ENCODE data around the gene CDK5RAP1. TPM values are rescaled to one million over a fixed set of nuclear protein-coding genes. Genes with fewer than 3 reads are reported as not detected.

CDK5RAP1 gene
- total and polyA plus RNA-seq, 9 of the 15 experiments (the other 6 are each of a cell fraction or from before 2014, with no cell fraction given): 41.6 to 127 (median 58.3) TPM

DNA sequence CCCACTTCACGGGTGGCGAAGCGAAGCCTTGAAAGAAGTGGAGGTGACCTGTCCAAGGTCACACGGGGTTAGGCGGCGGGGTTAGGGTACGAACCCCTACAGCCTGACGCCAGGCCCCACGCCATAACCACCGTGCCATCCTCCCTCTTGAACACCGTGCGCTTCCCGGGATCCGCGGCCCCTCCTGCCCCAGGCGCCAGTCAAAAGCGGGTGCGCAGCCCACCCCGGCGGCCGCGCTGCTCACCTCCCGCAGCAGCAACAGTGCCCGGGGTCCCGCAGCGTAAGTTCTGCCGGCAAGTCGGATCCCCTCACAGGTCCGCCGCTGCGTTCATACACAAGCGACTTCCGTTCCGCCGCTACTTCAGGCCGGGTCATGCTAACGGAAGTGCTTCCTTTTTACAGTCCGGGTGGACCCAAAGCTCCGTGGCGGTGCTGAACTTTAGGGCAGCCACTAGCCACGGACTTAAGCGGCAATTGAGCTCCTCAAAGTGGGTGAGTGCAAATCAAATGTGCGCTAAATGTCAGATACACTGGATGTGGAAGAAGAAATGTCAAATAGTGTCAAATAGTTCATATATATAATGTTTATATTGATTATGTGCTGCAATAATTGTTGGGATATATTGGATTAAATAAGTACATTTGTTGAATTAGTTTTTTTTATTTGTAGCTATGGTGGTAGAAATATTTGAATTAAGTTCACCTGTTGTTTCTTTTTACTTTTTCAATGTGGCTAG, at the start of gene CDK5RAP1 (continued):
- TF ChIP-seq, protein P1, sequence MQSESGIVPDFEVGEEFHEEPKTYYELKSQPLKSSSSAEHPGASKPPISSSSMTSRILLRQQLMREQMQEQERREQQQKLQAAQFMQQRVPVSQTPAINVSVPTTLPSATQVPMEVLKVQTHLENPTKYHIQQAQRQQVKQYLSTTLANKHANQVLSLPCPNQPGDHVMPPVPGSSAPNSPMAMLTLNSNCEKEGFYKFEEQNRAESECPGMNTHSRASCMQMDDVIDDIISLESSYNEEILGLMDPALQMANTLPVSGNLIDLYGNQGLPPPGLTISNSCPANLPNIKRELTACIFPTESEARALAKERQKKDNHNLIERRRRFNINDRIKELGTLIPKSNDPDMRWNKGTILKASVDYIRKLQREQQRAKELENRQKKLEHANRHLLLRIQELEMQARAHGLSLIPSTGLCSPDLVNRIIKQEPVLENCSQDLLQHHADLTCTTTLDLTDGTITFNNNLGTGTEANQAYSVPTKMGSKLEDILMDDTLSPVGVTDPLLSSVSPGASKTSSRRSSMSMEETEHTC (IDR thresholded peaks at IDR 0.05): no peak
- TF ChIP-seq, protein P2, sequence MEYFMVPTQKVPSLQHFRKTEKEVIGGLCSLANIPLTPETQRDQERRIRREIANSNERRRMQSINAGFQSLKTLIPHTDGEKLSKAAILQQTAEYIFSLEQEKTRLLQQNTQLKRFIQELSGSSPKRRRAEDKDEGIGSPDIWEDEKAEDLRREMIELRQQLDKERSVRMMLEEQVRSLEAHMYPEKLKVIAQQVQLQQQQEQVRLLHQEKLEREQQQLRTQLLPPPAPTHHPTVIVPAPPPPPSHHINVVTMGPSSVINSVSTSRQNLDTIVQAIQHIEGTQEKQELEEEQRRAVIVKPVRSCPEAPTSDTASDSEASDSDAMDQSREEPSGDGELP (CRISPR knock-in tag; IDR thresholded peaks at IDR 0.05; ENCODE audit: borderline replicate concordance): peak; percentile 76
- TF ChIP-seq CXXC5 (CRISPR knock-in tag; IDR thresholded peaks at IDR 0.05) (peak; percentile 90), BCOR (IDR thresholded peaks at IDR 0.05) (peak; percentile 68), BCL6 (CRISPR knock-in tag; IDR thresholded peaks at IDR 0.05) (no peak), ZNF507 (tag; conservative IDR thresholded peaks at IDR 0.05) (no peak), LARP7 (IDR thresholded peaks at IDR 0.05) (no peak; the same call in 1 of the 2 replicates), ILK (tag; IDR thresholded peaks at IDR 0.05; ENCODE audit: borderline replicate concordance, low read depth) (no peak), PHTF2 (CRISPR knock-in tag; IDR thresholded peaks at IDR 0.05) (no peak), ZNF324 (CRISPR knock-in tag; IDR thresholded peaks at IDR 0.05) (peak; percentile 26; the same call in 1 of the 2 replicates), MYNN (IDR thresholded peaks at IDR 0.05) (0 out of 2 replicates have a peak, but pooled peaks have one; percentile 29), MYNN (CRISPR knock-in tag; IDR thresholded peaks at IDR 0.05) (no peak), PHB2 (IDR thresholded peaks at IDR 0.05; ENCODE audit: low read depth) (no peak), ETV5 (CRISPR knock-in tag; IDR thresholded peaks at IDR 0.05; ENCODE audit: low read depth) (peak; percentile 81), YY1 (IDR thresholded peaks at IDR 0.05; ENCODE audit: borderline replicate concordance in 1 of 3, control insufficient read depth in 1 of 3, extremely low read depth in 1 of 3, insufficient read depth in 3 of 3, insufficient read length in 1 of 3, insufficient replicate concordance in 2 of 3, low read depth in 1 of 3, low read length in 2 of 3) (peak; percentile 11 to 82 (median 66))
- TF ChIP-seq, protein P3, sequence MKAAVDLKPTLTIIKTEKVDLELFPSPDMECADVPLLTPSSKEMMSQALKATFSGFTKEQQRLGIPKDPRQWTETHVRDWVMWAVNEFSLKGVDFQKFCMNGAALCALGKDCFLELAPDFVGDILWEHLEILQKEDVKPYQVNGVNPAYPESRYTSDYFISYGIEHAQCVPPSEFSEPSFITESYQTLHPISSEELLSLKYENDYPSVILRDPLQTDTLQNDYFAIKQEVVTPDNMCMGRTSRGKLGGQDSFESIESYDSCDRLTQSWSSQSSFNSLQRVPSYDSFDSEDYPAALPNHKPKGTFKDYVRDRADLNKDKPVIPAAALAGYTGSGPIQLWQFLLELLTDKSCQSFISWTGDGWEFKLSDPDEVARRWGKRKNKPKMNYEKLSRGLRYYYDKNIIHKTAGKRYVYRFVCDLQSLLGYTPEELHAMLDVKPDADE (conservative IDR thresholded peaks at IDR 0.05; ENCODE audit: control insufficient read depth, low read depth, low read length): peak; percentile 36; the same call in 1 of the 2 replicates
- TF ChIP-seq, protein P4, sequence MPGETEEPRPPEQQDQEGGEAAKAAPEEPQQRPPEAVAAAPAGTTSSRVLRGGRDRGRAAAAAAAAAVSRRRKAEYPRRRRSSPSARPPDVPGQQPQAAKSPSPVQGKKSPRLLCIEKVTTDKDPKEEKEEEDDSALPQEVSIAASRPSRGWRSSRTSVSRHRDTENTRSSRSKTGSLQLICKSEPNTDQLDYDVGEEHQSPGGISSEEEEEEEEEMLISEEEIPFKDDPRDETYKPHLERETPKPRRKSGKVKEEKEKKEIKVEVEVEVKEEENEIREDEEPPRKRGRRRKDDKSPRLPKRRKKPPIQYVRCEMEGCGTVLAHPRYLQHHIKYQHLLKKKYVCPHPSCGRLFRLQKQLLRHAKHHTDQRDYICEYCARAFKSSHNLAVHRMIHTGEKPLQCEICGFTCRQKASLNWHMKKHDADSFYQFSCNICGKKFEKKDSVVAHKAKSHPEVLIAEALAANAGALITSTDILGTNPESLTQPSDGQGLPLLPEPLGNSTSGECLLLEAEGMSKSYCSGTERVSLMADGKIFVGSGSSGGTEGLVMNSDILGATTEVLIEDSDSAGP (CRISPR knock-in tag; IDR thresholded peaks at IDR 0.05): peak; percentile 55; the same call in 1 of the 2 replicates
- TF ChIP-seq, protein P5, sequence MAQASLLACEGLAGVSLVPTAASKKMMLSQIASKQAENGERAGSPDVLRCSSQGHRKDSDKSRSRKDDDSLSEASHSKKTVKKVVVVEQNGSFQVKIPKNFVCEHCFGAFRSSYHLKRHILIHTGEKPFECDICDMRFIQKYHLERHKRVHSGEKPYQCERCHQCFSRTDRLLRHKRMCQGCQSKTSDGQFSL (CRISPR knock-in tag; IDR thresholded peaks at IDR 0.05): no peak
- TF ChIP-seq, protein P5 (tag; IDR thresholded peaks at IDR 0.05): peak in 1 of 2 experiments; percentile 28; a peak in 1 of 4 replicates
- TF ChIP-seq, protein P6, sequence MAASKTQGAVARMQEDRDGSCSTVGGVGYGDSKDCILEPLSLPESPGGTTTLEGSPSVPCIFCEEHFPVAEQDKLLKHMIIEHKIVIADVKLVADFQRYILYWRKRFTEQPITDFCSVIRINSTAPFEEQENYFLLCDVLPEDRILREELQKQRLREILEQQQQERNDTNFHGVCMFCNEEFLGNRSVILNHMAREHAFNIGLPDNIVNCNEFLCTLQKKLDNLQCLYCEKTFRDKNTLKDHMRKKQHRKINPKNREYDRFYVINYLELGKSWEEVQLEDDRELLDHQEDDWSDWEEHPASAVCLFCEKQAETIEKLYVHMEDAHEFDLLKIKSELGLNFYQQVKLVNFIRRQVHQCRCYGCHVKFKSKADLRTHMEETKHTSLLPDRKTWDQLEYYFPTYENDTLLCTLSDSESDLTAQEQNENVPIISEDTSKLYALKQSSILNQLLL (CRISPR knock-in tag; IDR thresholded peaks at IDR 0.05; ENCODE audit: borderline replicate concordance): no peak
